ENCODE results near the gene NDUFB7. TPM values are rescaled to one million over a fixed set of nuclear protein-coding genes. Genes with fewer than 3 reads are reported as not detected.
A peak's percentile ranks its signal among the peaks of the same experiment; 100 is the strongest.
"Not testable (repeated sequence)": the region's sequence is repeated elsewhere in the genome, so short reads cannot be mapped to it uniquely, and the experiment has no call there.

Gene NDUFB7
- total RNA-seq, 1 donor from 2014 or later = 152 TPM

- no peak for DNase-seq
Observed at GRCh38 chr19:14553042-14553938, 18.6 kb downstream of the NDUFB7 start.

- DNase-seq = not testable (repeated sequence)
Observed at GRCh38 chr19:14552006-14552360, 19.9 kb downstream of the NDUFB7 start.

GRCh38 chr19:14551134-14552005 lies 20.5 kb downstream of the NDUFB7 start:
- peak; percentile 43 for DNase-seq

- DNase-seq = no peak
Observed at GRCh38 chr19:14550201-14550754, 21.6 kb downstream of the NDUFB7 start.

- DNase-seq = no peak
Observed at GRCh38 chr19:14545716-14546082, 26.2 kb downstream of the NDUFB7 start.

GRCh38 chr19:14544977-14545715 lies 26.7 kb downstream of the NDUFB7 start:
- peak; percentile 32 for DNase-seq

- no peak for DNase-seq
Observed at GRCh38 chr19:14544047-14544446, 27.8 kb downstream of the NDUFB7 start.

GRCh38 chr19:14542711-14543328 lies 29.0 kb downstream of the NDUFB7 start:
- peak; percentile 48 for DNase-seq

- DNase-seq = not testable (repeated sequence)
Observed at GRCh38 chr19:14541979-14542378, 29.9 kb downstream of the NDUFB7 start.

- no peak for DNase-seq
Observed at GRCh38 chr19:14540741-14541525, 30.9 kb downstream of the NDUFB7 start.

GRCh38 chr19:14536926-14537692 lies 34.8 kb downstream of the NDUFB7 start:
- DNase-seq = peak; percentile 39

GRCh38 chr19:14533450-14533849 lies 38.4 kb downstream of the NDUFB7 start:
- DNase-seq = no peak

- no peak for DNase-seq
Observed at GRCh38 chr19:14530506-14530905, 41.4 kb downstream of the NDUFB7 start.

- no peak for DNase-seq
Observed at GRCh38 chr19:14530005-14530348, 41.9 kb downstream of the NDUFB7 start.

- DNase-seq = peak; percentile 100
Observed at GRCh38 chr19:14529254-14530004, 42.4 kb downstream of the NDUFB7 start, which contains the start of gene TECR. Gene TECR (plus strand): TSS chr19:14529594. CDS start chr19:14529697, 103 bp downstream.

- DNase-seq = no peak
Observed at GRCh38 chr19:14528419-14529253, 43.2 kb downstream of the NDUFB7 start.

- DNase-seq = no peak
Observed at GRCh38 chr19:14526423-14526822, 45.4 kb downstream of the NDUFB7 start.

GRCh38 chr19:14525729-14526128 lies 46.1 kb downstream of the NDUFB7 start:
- DNase-seq = peak; percentile 37
